Psoas muscle (tissue), 8 donors: ENCODE results near the gene AHI1. TPM values are rescaled to one million over a fixed set of nuclear protein-coding genes. Genes with fewer than 3 reads are reported as not detected.

Experiments
- ATAC-seq, 4 donors: fragments of 200-7000 bp; cut with Tn5 transposase; one replicate each; pipeline ENCODE4 v1.9.1; 2020; ENCODE audit warnings: moderate library complexity in 3 of 4, mild to moderate bottlenecking in 2 of 4
- DNase-seq, 2 donors: peaks; one replicate each; pipeline ENCODE4 v3.0.0-alpha.2; 2020
- H3K27ac ChIP-seq: fragments of 200-600 bp; one replicate; pipeline ENCODE4 v1.8.0; 2022
- H3K27me3 ChIP-seq, 3 donors: fragments of 200-600 bp in 1 of 3; one replicate each; pipeline versions ENCODE4 v1.6.1 to v1.8.0; 2013 to 2022; ENCODE audit warnings: low read length in 2 of 3, mild to moderate bottlenecking in 2 of 3, moderate library complexity in 1 of 3; ENCODE audit not compliant: insufficient read depth in 3 of 3
- H3K36me3 ChIP-seq, 2 donors: fragments of 200-600 bp in 1 of 2; one replicate each; pipeline versions ENCODE4 v1.6.1 to v1.8.0; 2013 to 2022; ENCODE audit warnings: low read depth in 1 of 2, mild to moderate bottlenecking in 1 of 2, moderate library complexity in 1 of 2; ENCODE audit not compliant: insufficient read depth in 1 of 2
- H3K4me1 ChIP-seq: fragments of 200-600 bp; one replicate; pipeline ENCODE4 v1.8.0; 2022
- H3K4me3 ChIP-seq: fragments of 200-600 bp; one replicate; pipeline ENCODE4 v1.8.0; 2022; ENCODE audit warnings: mild to moderate bottlenecking
- H3K9me3 ChIP-seq: fragments of 200-600 bp; one replicate; pipeline ENCODE4 v1.8.0; 2022
- CTCF ChIP-seq: fragments of 200-600 bp; IDR thresholded peaks from one replicate; pipeline ENCODE4 v1.8.0; 2022; ENCODE audit warnings: antibody characterized with exemption
- WGBS, 3 donors: extraction: QIAGEN DNeasy Blood & Tissue Kit; methylation state at CpG; one replicate each; pipeline versions ENCODE4 v1.1.6 to v1.1.7; 2013; 5-methylcytosine and 5-hydroxymethylcytosine counted together
- intact Hi-C, 2 donors: fragments of 100-400 bp; cut with DNase I; formaldehyde crosslinking; loops; one replicate each; pipeline versions ENCODE4 v1.11.0 to v1.14.2; 2022
- polyA plus RNA-seq, 3 donors: library from polyadenylated mRNA; stranded (reverse); fragments of 200-250 nt; gene quantifications; one replicate each; pipeline ENCODE4 v1.2.3, GENCODE V29; 2013
- total RNA-seq, 4 donors: library from RNA; stranded (reverse); fragmentation: NEBNext Ultra II Directional in 2 of 4; extraction: Animal tissue kit (Norgen Biotek cat#: 25700) in 2 of 4; gene quantifications; one replicate each; pipeline versions ENCODE4 v1.2.1 to v1.2.4, GENCODE V29; 2021 to 2023
- donor health status: healthy with polysubstance abuse.
- donor health status: DM: no; HTN: no; CAD: no; lungs with moderate emphysema.
- donor health status: Bipolar disorder and iron deficiency.
- donor health status: healthy.
- donor health status: DM: yes; HTN: yes; CAD: no.
- donor health status: DM: no; HTN: no; CAD: no.
- donor health status: DM: no; HTN: no; CAD: no.
- donor health status: DM: yes; HTN: yes; CAD: no.

Gene AHI1
- total and polyA plus RNA-seq, 7 donors = 5.5 to 14.2 (median 8.3) TPM

GRCh38 chr6:135475292-135475886 lies 22.2 kb downstream of the AHI1 start:
- intact Hi-C loops = no loop called here
- no peak for TF ChIP-seq CTCF
- H3K27me3 ChIP-seq = no peaks in the 10 kb centered on the region
- H3K9me3 ChIP-seq = no peaks in the 10 kb centered on the region
- WGBS, 3 donors = 25 to 37% (median 33%) methylated on average over 2 of the region's 2 CpGs
- H3K4me3 ChIP-seq = no peak overlapping the region
- no peaks in the 10 kb centered on the region for H3K4me1 ChIP-seq
- H3K27ac ChIP-seq = no peak overlapping the region
- H3K36me3 ChIP-seq = peaks cover 0 to 19% of the 10 kb centered on the region in 2 donors
- ATAC-seq = no peak
- DNase-seq = no peak

- H3K9me3 ChIP-seq = no peaks in the 10 kb centered on the region
- ATAC-seq (no peak), DNase-seq (no peak)
- TF ChIP-seq CTCF = no peak
- H3K27ac ChIP-seq = no peak overlapping the region
- no peaks in the 10 kb centered on the region for H3K4me1 ChIP-seq
- H3K36me3 ChIP-seq = peaks cover 0 to 11% of the 10 kb centered on the region in 2 donors
- H3K27me3 ChIP-seq = no peaks in the 10 kb centered on the region
- intact Hi-C loops = no loop called here
- H3K4me3 ChIP-seq = no peak overlapping the region
These were observed 23.2 kb downstream of the AHI1 start for GRCh38 chr6:135474362-135474761.

GRCh38 chr6:135465903-135466302 lies 31.6 kb downstream of the AHI1 start:
- intact Hi-C loops = no loop called here
- Histone ChIP-seq H3K9me3 (no peaks in the 10 kb centered on the region), H3K4me1 (no peaks in the 10 kb centered on the region), H3K27ac (no peak overlapping the region), H3K4me3 (no peak overlapping the region), H3K36me3 (peaks cover 0 to 55% of the 10 kb centered on the region in 2 donors), H3K27me3 (no peaks in the 10 kb centered on the region)
- DNase-seq (no peak), ATAC-seq (no peak)
- WGBS, 3 donors = 79 to 84% (median 80%) methylated on average over 4 of the region's 4 CpGs
- no peak for TF ChIP-seq CTCF

GRCh38 chr6:135465307-135465706 lies 32.2 kb downstream of the AHI1 start:
- peaks cover 0 to 60% of the 10 kb centered on the region in 2 donors for H3K36me3 ChIP-seq
- intact Hi-C loops = no loop called here

More at GRCh38 chr6:135465307-135465706, 32.2 kb downstream of the AHI1 start:
- no peaks in the 10 kb centered on the region for H3K4me1 ChIP-seq
- DNase-seq (no peak), ATAC-seq (no peak)
- no peaks in the 10 kb centered on the region for H3K27me3 ChIP-seq
- H3K27ac ChIP-seq = no peak overlapping the region
- no peak for TF ChIP-seq CTCF
- no peaks in the 10 kb centered on the region for H3K9me3 ChIP-seq
- 98 to 100% (median 100%) methylated on average over 1 of the region's 1 CpG for WGBS, 3 donors
- no peak overlapping the region for H3K4me3 ChIP-seq
